Measurements from ENCODE around the gene VASN.

The VASN gene

GRCh38 chr16:4426021-4426684, 54.5 kb downstream of the VASN start:
- no peak for TF ChIP-seq CTCF (IDR thresholded peaks at IDR 0.05; ENCODE audit: low read depth, low read length)

GRCh38 chr16:4426722-4427372, 55.2 kb downstream of the VASN start:
- no peak for DNase-seq (ENCODE audit: low read depth, low spot score)
- H3K4me3 ChIP-seq (ENCODE audit: low read depth, low read length) = peak overlapping the region; percentile 97
- in situ Hi-C loops (cut with HindIII; ENCODE audit: low sequenced_read_pairs) = no loop called here
- no peak for TF ChIP-seq CTCF (IDR thresholded peaks at IDR 0.05; ENCODE audit: low read depth, low read length)

More at GRCh38 chr16:4426021-4426684, 54.5 kb downstream of the VASN start:
- in situ Hi-C loops (cut with HindIII; ENCODE audit: low sequenced_read_pairs) = no loop called here
- no peak for DNase-seq (ENCODE audit: low read depth, low spot score)
- H3K4me3 ChIP-seq (ENCODE audit: low read depth, low read length) = peak overlapping the region; percentile 97

- no peak for TF ChIP-seq CTCF (IDR thresholded peaks at IDR 0.05; ENCODE audit: low read depth, low read length)
- DNase-seq (ENCODE audit: low read depth, low spot score) = no peak
- in situ Hi-C loops (cut with HindIII; ENCODE audit: low sequenced_read_pairs) = no loop called here
- H3K4me3 ChIP-seq (ENCODE audit: low read depth, low read length) = no peak overlapping the region
These were observed 56.9 kb downstream of the VASN start for GRCh38 chr16:4428500-4428899.

GRCh38 chr16:4431023-4431422, 59.4 kb downstream of the VASN start:
- no peak for DNase-seq (ENCODE audit: low read depth, low spot score)
- H3K4me3 ChIP-seq (ENCODE audit: low read depth, low read length) = no peak overlapping the region
- no peak for TF ChIP-seq CTCF (IDR thresholded peaks at IDR 0.05; ENCODE audit: low read depth, low read length)
- in situ Hi-C loops (cut with HindIII; ENCODE audit: low sequenced_read_pairs) = no loop called here

Data from astrocyte of the spinal cord (primary cell).